GM19035 (cell line): Measurements from ENCODE around the gene PCDH1.
"Not testable (repeated sequence)": the region's sequence is repeated elsewhere in the genome, so short reads cannot be mapped to it uniquely, and the experiment has no call there.

Experiments used
- ATAC-seq: cut with Tn5 transposase; IDR thresholded peaks from one replicate; pipeline ENCODE4 v1.9.1; 2021; ENCODE audit not compliant: unreplicated experiment

PCDH1 gene

GRCh38 chr5:141839015-141839513 is 39.1 kb downstream of the PCDH1 start:
- no peak for ATAC-seq

GRCh38 chr5:141838326-141839014 is 39.7 kb downstream of the PCDH1 start:
- no peak for ATAC-seq

DNA sequence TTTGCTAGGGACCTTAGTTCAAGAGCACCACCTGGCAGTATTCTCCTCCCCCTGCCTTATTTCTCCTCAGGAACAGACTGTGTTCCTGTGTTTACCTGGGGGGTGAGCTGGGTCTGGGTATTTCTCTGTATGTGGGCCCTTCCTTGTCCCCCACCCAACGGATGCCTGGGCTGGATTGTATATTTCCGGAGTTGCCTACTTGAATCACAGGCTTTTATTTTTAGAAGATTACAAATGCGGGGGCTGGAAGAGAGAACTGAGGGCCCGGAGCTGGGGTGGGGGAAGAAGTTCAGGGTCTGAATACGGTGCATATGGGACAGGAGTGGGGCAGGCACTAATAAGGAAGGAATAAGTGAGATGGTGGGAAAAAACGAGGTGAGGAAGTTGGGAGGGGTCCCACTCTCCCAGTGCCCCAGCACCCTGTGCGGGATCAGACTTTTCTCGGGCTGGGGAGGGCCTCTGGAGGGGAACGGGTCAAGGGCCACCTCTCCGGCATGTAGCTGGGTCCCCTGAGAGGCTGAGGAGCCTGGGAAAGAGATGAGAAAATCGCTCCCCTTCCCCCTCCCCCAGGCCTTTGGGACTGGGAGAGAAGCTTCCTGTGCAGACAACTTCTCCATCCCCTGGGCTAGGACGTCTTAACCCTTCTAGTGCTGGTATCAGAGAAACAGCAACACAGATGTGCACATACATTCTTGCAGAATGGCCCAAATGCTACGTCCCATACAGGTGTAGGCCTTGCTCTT is 42.1 kb downstream of the PCDH1 start:
- no peak for ATAC-seq

- no peak for ATAC-seq
Observed at GRCh38 chr5:141834331-141834730, 43.9 kb downstream of the PCDH1 start.

- no peak for ATAC-seq
Observed at GRCh38 chr5:141832131-141832530, 46.1 kb downstream of the PCDH1 start.

GRCh38 chr5:141828162-141828561 is 50.0 kb downstream of the PCDH1 start:
- no peak for ATAC-seq

- ATAC-seq: no peak
Observed at GRCh38 chr5:141826674-141827073, 51.5 kb downstream of the PCDH1 start.

DNA sequence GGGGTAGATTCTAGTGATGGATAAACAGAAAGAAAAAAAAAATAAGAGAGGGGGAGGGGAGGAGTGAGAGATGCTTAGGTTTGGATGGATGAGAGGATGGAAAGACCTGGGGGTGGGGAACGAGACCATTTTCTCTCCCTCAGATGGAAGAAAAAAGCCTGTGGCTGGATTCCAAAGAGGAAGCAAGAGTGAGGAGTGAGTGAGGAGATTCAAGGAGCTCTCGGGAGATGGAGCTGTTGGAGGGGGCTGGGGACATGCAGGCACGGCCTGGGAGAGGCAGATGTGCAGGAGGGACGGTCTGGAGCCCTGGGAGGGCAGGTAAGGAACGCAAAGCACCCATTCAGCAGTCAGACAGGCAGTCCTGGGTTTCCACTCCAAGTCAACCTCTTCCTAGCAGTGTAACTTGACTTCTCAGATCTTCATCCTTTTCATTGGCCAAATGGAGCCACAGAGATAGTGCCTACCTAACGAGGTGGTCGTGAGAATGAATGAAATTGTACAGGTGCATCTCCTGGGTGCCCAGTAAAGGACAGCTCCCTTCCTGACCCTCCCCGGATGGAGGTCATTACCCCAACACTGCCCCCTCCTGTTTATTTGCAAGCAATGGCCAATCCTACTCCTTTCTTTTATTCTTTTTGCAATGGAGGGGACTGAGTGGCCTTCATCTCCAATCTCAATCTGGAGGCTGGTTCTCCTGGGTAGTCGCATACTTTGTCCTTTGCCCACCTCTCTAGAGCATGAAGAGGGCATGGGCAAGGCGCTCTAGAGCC is 52.2 kb downstream of the PCDH1 start:
- ATAC-seq: no peak

DNA sequence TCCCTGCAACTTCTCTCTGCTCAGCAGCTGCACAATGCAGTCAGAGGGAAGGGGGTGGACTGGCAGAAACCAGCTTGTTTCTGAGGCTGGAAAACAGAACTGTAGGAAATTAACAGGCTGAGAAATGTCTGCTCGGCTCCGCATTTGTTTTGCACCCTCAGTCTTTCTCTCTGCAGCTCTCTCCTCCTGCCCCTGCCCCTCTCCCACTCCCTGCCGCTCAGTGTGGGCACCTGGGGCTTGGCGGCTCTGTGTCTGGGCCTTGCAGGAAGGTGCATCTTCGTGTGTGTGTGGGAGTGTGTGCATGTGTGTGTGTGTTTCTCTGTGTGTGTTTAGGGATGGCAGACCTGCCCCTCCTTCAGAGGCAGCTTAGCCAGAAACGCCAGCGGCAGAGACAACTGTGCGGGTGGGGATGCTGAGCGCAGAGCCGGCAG is 53.0 kb downstream of the PCDH1 start:
- no peak for ATAC-seq

DNA sequence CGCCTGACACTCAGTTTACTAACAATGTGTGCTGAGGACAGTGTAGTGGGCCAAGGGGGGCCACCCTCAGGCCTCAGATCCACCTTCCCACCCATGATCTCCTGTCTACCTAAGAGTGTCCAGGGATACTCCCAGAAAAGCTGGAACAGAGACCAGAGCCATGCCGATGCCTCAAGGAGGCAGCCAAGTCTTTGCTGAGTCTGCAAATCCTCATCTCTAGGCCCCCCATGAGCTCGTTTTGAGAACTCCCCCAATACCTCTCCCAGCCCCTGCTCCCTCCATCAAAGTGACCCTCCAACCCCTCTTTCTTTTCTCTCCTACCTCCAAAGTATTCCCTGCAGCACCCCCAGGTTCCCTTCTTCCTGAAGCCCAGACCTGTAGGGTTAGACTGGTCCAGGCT is 53.5 kb downstream of the PCDH1 start:
- ATAC-seq: no peak

DNA sequence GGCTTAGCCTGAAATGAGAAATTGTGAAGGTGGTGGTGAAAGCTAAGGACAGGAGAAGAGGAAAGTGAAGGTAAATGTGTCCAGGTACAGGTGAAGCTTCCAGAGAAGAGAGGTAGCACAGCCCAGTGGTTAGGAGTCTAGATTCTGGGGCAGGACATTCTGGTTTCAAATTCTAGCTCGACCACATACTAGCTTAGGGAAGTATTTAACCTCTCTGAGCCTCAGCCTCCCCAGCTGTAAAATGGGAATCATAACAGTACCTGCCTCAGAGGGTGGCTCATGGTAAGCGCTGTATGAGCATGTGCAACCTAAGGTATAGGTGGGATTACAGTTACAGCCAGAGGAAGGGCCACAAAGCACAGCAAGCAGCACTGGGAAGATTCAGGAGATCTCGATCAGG is 55.2 kb downstream of the PCDH1 start:
- ATAC-seq: no peak

- no peak for ATAC-seq
Observed at GRCh38 chr5:141822144-141822543, 56.1 kb downstream of the PCDH1 start.

DNA sequence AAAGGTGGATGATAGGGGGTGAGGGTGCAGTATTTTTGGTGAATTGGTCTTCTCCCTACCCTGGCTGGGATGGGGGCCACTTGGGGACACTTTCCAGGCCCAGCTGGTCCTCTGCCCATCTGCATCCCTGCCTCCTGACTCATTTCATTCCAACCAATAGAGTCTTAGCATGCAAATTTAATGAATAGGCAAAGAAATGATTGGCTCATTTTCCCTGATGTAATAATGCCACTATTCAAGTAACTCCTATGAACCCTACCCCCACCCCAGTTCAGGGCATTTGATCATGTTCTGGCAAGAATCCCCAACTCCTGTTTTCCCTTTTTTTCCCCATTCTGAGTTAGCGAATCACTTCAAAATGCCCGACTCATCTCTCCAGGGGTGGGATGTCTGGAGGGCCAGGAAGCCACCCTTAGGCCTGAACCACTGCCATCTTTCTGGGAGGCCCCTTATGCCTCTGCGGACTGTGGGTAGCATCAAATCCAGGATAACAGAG is 56.7 kb downstream of the PCDH1 start:
- ATAC-seq: no peak

- not testable (repeated sequence) for ATAC-seq
Observed at GRCh38 chr5:141820686-141821085, 57.5 kb downstream of the PCDH1 start.

DNA sequence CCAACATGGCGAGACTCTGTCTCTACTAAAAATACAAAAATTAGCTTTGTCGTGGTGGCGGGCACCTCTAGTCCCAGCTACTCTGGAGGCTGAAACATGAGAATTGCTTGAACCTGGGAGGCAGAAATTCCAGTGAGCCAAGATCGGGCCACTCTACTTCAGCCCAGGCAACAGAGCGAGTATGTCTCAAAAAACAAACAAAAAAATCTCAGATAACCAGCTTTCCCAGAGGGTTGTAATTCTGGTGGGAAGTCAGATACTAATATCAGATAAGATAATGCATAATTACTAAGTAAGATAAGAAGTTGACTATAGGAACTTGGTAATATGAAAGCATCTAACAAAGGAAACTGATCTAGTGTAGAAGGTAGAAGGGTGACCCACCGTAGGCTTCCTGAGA is 60.6 kb downstream of the PCDH1 start:
- no peak for ATAC-seq

GRCh38 chr5:141816598-141817399 is 61.4 kb downstream of the PCDH1 start:
- no peak for ATAC-seq

GRCh38 chr5:141815796-141816180 is 62.4 kb downstream of the PCDH1 start:
- no peak for ATAC-seq

- no peak for ATAC-seq
Observed at GRCh38 chr5:141815051-141815795, 63.0 kb downstream of the PCDH1 start.

DNA sequence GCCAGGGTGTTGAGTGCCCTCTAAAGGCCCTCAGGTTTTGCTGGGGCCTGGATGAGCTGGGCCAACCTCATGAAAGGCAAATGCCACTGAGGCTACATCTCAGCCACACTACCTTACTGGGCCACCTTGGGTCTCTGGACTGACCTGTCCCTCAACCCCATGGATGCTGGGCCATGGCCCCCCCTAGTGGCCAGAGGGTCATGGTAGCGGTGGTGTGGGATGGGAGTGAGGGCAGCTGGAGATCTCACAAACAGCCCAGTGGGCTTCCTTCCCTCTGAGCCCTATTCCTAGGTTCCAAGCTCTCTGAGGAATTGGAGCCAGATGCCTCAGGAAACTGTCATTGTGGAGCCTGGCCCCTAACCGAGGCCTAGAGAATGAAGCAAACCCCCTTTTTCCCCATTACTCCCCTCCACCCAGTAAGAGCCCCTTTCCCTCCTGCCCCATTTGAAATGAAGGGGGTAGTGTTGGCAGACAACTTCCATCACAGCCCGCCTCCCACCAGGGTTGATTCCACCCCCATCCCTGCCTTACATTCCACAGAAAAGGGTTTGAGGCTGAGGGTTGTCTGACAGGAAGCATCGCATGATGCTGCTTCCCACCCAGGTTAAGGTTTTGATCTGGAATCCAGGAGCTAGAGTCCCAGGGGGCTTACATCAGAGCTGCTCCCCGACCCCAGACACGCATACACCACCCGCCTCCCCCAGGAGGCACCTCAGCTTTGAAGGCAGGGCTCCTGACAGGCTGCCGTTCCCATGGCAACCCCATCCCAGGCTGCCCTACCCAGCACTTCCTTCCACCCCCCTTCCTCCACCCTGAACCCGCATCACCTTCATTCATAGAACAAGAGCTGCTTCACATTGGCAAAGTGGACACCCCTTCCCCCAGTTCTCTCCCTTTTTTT is 63.9 kb downstream of the PCDH1 start:
- ATAC-seq: no peak
